ENCODE measurements around the gene PRAMEF10.
"Not testable (repeated sequence)": the region's sequence is repeated elsewhere in the genome, so short reads cannot be mapped to it uniquely, and the experiment has no call there.

GRCh38 chr1:12848620-12849019, 49.5 kb downstream of the PRAMEF10 start, which contains the start of gene HNRNPCL1:
- TF ChIP-seq YY1 (IDR thresholded peaks at IDR 0.05; ENCODE audit: insufficient read depth, insufficient read length); SUZ12 (IDR thresholded peaks at IDR 0.05; ENCODE audit: extremely low read depth, insufficient read depth, insufficient read length); ZNF274 (IDR thresholded peaks at IDR 0.05; ENCODE audit: low read depth, low read length): not testable (repeated sequence)
